Globus pallidus (tissue), 1 donor: ENCODE measurements around the gene TCF7.

Source experiments
- DNase-seq: peaks from one replicate; pipeline ENCODE4 v3.0.0-alpha.2; 2015; ENCODE audit warnings: low spot score

TCF7 gene

DNA sequence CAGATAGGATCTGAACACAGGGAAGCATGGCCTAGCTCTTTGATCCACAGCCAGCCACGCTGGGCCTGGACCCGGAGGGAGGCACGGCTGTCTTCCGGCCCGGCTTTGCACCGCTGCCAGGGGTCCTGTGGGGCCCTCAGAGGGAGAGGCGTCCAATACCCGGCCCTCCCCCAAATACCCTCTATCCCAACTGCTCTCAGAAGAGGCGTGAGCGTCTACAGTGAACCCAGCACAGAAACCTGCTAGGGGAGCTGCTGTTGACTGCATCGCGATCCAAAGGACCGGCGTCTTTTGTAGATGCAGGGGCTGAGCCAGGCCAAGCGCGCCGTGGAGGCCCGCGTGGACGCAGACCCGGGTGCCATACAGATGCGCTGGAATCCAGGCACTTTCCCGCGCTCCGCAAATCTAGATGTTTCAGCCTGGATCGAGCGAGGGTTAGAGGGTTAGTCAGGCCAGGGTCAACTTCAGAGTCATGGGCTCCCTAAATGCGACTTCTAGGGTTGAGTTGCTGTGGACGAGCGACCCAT is 1.1 kb upstream of the TCF7 start:
- DNase-seq: no peak

DNA sequence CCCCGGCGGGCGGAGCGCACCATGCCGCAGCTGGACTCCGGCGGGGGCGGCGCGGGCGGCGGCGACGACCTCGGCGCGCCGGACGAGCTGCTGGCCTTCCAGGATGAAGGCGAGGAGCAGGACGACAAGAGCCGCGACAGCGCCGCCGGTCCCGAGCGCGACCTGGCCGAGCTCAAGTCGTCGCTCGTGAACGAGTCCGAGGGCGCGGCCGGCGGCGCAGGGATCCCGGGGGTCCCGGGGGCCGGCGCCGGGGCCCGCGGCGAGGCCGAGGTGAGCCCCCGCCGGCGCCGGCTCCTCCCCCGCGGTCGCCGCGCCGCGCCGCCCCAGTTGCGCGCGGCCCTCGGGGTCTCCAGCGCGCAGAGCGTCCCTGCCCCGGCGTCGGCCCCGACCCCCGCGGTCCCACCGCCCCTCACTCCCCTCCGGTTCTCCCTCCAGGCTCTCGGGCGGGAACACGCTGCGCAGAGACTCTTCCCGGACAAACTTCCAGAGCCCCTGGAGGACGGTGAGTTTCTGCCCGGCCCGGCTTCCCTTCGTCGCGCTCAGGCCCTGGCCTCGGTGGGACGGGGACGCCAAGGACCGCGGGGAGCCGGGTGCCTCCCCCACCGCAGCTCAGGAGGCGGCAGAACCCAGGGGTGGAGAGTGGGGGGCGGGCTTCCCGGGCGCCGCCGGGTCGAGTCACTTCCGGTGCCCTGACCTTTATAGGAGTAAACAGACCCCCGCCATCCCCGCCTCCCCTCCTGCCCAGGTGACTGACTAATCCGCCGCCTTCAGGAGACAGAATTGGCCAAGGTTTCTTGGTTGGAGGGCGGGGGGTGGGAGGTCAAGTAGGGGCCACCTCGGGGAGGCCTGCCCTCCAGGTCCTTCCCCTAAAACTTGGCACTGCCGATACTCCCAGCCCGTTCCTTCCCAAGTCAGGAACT is 665 bp downstream of the TCF7 start:
- DNase-seq: no peak

DNA sequence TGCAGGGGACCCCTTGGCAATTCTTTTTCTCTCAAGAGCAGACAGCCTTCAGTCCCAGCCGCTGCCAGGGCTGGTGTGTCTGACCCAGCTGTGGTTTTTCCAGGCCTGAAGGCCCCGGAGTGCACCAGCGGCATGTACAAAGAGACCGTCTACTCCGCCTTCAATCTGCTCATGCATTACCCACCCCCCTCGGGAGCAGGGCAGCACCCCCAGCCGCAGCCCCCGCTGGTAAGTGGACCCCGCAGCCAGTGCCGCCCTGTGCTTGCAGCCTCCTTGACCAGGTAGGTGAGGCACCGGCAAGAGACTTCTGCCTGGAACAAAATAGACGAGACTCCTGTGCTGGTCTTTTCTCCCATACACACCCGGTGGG is 1.3 kb downstream of the TCF7 start:
- no peak for DNase-seq

DNA sequence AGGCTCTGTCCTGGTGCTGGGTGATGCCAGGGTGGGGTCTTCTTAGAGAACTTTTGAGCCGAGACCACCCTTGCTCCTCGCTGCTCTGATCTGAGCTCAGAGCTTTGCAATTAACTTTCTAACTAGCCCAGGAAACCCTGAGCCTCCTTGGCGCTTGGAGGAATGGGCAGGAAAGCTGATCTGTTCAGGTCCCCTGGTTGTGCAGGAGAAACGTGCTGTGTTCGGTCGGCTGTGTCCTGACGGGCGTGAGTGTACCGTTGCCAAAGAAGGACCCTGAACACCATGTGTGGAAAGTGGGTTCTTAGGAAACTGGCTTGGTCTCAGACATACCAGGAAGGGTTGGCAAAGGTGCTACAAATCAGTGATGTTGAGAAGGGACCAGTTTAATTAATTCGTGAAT is 1.8 kb downstream of the TCF7 start:
- no peak for DNase-seq

DNA sequence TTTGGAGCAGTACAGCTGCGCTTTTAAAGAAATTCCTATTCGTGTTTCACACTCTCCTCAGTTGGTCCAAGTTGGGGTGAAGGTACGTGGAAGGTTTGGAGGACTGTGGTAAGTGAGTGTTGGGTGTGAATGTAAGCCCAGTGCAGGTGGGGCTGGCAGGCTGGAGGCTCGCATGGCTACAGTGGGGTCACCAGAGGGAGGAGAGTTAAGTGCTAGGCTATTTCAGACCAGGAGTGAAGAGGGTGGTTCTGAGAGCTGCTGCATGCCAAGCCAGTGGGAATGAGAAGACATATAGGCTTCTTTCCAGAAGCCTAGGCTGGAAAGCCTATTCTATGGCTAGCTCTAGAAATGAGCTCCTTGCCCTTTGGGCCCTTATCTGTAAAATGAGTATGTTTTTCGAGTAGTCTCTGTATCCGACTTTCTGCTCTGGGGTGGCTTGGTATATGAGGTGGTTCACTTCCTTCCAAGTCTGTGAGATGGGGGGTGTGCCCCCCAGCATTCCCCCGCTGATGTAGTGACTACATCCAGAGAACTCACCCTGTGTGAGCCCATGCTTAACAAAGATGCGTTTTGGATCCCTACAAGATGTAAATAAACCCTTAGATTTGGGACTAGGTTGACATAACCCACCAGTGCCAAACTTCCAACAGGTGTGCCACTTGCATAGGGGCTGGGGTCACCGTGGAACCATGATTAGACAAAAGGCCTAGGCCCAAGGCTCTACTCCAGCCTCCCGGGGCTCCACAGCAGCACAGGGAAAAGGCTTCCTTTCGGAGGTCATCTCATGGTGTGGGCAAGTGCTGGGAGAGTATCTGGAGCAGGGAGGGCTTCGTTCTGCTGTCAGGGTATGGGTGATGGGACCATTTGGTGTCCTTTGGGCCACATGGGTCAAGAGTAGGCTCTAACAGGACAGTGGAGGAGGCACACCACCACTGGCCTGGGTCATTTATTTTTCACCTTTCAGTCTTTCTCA is 2.6 kb downstream of the TCF7 start:
- DNase-seq: no peak

DNA sequence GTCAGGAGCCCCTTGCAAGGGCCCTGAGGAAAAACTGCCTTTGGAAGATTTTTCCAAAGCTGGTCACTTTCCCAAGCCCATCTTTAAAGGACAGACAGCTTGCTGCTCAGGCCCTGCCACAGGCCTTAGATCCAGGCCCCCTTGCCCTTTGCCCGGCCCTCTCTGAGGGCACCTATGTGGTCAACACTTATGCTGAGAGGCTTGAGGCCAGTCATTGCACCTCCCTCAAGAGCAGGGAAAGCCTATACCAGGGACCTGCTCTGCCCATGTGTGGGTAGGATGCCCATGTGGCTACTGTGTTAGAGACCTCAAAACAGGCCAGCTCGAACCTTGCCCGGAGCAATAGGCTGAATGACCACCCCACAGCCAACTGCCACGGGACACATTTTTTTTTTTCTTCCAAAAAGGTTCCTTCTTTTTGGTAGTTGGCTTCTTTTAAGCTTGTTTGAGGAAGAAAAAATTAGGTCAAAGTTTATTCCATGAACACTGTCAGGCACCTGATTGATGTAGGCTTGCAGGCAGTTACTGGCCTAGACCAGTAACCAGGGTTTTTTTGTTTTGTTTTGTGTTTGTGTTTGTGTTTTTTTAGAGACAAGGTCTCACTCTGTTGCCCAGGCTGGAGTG is 3.8 kb downstream of the TCF7 start:
- DNase-seq: no peak

DNA sequence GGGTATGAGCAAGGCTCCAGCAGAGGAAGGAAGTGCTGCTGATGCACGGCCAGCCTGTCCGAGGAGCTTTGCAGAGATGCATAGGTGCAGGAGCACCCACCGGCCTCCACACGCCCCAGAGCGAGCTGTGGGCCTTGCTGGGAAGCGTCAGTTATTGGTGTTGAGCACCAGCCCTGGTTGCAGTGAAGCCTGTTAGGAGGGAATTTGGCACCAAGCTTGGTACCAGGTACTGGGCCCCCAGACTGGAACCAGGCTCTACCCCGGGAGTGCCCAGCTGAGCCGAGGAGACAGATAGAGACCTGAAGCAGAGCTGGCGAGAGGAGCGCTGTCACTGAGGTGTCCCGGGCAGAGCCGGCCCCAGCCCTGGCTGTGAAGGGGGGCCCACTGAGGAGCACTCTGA is 5.2 kb downstream of the TCF7 start:
- no peak for DNase-seq

DNA sequence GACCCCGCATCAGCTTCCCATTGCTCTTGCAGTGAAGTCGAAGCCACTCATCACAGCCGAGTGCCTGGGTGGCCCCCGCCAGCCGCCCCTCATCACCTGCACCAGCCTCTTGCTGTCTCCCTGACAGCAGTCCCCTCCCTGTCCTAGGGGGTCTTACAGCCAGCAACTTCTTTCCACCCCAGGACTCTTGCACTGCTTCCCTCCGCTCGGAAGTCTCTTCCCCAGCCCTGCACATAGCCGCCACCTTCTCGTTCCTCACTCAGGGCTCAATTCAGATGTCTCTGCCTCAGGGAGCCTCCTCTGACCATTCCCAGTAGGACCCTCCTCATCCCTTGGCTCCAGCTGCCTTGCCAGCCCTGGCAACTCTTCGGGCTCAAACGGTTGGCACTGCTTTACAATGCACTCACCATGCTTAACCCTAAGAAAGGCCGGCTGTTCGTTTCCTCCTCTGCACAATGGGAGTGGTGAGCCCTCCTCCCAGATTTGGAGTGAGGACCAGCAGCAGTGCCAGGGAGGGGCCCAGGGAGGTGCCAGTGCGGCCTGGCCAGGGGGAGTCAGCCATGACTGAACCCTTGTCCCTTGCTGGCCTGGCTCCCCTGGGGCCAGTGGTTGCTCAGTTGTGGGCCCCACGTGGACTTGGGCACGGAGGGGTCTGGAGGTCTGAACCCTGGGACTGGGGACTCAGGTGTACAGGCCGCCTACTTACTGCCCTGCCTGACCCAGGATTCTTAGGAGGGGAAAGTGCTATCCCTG is 6.1 kb downstream of the TCF7 start:
- DNase-seq: no peak

DNA sequence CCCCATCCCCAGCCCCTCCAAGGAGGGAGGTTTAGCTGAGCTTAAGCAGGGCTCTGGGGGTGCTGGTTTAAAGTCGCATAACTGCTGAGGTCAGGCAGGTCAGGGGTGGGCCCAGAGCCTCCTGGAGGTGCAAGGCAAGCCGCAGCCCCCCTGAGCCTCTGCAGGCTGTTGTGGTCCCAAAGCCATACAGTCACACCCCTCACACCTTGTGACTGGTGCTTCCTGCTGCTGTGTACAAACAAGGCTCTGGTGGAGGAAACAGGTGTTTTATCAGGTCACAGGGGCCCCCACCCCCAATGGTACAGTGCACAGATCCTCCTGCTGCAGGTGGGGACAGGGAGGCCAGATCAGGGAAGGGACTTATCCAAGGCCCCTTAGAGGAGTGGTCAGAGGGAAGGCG is 8.0 kb downstream of the TCF7 start:
- no peak for DNase-seq

DNA sequence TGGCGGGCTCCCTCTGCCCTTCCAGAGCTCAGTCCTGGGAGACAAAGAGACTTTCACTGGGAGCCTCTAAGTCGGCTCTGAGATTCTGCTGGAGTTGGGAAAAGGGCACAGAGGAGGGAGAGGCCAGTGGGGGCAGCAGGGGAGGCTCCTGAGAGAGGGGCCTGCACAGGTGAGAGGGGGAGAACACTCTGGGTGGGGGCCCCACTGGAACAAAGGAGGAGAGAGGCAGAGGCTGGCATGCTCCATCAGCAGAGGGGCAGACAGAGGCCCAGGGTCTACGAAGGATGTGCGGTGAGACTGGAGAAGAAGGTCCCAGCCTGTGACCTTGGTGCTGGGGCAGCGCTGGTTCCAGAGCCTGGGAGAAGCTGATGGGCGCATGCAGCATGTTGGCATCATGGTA is 8.9 kb downstream of the TCF7 start:
- no peak for DNase-seq

DNA sequence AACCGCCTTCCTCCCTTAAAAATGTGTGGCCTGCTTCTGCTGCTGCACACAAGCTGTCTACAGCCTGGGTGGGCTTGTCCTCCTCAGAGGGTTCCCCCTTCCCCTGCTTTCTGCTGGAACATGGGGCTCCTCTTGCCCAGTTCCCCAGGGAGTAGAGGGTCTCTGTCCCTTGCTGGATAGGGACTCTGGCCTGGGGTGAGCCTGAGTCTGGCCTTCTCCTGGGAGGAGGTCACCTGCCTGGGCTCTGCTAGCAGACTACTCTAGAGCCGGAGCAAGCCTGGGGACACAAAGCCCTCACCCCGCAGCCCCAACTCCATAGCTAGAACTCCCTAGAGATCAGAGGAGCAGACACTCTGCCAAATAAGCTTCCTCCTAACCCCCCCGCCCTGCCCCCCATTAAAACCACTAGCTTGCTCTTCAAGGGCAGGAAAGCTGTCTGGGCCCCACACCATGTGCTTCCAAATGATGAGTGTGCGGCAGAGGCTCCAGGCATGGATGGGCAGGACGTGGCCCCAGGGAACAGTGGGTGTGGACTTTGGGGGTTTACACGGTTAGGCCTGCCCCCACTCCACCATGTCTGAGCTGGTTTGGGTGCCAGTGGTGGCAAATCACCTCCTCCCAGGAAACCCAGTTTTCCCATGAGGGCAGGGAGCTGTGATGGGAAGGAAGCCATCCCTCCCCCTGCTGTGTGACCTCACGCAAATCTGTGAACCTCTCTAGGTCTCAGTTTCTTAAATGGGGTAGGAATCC is 10.0 kb downstream of the TCF7 start:
- DNase-seq: no peak

DNA sequence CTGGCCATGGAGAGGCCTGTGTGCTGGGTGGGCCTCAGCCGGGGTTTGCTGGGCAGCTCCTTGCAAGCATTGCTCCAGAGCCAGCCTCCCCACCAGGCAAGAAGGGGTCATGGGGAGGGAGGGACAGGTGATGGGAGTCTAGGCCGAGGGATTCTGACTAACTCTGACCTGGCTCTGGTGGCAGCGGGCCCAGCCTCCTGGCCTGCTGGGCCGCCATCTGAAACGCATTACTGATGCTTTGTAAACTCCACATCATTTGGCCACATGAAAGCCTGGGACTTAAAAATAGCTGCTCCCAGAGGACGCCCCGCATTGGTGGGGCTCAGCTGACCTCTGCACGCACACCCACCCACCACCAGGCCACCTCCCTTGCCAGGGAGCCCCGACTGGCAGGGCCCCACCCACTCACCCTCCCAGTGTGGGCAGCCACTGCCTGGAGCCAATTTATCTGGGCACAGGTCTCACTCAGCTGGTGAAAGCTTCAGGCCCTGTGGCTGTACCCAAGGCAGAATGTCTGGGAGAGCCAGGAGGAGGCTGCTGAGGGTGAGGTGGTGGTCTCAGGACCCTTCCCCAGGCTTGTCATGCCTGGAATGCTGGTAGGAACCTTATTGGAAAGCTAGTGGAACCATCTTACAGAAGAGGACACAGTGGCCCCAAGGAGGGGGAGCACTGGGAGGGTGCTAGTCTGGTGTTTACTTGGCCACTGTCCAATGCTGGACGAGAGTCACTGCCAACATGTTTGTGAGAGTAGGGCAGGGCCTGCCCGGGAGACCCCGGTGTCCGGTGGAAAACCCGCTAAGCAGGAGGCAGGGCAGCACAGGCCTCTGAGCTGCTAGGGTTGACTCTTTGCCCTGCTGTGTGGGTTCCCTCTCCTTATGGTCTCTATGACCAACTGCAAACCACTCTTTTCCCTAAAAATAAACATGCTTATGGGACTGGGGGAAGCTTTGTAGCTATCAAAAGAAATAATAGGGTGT is 10.8 kb downstream of the TCF7 start:
- DNase-seq: no peak

DNA sequence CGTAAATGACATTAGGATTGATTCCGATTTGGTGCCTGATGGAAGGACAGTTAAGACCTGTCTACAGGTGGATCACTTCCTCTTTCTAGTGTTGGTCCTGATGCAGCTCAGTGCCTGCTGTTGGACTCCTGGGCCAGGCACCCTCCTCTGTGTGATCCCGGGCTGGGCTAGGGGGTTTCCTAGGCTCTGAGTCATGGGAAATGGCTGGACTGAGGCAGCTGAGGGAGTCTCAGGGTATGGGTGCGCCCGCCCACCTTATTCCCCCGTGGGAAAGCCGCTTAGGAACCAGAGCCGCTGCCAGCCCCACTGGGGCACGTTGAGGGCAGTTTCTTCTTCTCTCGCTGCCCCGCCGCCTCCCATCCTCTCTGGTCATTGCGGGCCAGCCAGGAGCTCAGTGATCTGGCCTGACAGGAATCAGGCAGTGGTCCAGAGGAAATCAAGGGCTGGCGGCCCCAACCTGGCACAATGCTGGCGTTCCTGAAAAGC is 12.9 kb downstream of the TCF7 start:
- no peak for DNase-seq

DNA sequence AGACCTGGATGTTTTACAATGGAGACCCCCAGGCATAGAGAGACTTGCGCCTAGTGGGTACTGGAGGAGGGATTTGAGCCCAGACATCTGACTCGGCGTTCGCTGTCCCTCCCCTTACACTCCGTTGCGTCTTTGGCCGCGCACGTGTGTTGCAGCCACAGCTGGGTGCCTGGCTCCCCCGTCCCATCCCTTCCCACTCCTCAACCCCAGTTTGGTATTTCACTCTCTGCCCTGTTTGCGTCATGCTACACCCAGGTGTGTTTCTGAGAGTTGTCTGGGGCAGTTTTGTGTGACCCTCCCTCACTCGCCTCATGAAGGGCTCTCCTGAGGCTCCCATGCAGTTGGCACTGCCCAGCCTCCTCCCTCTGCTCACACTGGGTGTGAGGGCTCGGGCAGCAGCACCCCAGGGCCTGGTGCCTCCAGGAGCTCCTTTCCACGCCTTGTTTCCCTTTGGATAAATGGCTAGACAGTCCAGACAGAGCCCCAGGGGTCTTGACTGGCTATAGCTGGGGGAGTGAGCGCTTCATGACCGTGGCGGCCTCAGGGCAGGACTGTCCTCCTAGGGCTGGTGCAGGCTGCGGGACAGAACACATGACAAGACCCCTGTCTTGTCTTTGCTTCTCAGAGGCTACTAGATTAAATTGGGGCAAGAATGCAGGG is 13.6 kb downstream of the TCF7 start:
- no peak for DNase-seq

DNA sequence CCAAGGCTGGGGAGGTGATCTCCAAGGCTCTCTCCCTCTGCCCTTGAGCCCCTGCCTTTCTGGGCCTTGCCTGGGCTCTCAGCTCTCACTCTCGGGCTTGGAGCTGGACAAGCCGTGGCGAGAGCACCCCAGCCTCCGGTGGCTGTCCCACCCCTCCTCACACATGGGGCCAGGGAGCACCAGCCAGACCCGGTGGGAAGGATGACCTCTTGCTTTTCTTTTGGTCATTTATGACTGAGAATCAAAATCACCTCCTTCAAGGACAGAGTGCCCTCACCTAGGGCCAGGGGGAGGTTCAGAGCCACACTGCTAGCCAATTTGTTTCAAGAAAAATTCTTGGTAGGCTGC is 14.1 kb downstream of the TCF7 start:
- no peak for DNase-seq

DNA sequence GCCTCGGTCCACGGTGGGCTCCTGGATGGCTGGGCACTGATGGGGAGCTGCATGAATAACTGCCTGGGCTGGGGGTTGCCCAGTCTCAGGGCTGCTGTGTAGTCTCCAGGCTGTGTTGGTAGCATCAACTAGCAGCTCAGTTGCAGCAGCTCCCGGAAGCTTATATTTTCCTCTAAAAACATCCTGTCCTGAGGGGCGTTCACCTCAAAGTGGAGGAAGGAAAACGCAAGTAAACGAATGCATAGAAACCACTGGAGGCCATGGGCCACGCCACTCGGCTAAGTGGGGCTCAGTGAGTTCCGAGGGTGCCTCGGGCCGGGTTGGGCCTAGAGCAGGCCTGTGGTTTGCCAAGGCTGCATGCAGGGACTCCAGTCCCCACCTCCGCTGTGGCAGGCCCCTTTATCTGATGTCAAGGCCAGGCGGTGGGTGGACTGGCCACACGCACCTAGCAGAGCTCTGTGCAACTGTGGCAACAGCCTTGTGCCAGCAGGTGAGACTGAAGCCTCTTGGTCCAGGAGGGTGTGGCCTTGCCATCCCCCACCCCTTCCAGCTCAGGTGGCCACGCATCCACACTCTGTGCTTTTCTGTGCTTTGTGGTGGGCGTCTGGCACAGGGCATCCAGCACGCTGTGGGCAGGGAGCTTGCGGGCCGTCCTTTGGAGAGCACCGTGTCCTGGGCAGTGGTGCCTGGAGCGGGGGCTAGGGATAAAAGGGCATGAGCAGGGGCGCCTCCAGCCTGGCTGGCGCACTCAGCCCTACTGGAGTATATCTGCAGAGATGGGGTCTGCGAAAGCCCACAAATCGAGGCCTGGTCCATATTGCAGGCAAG is 15.1 kb downstream of the TCF7 start:
- no peak for DNase-seq

DNA sequence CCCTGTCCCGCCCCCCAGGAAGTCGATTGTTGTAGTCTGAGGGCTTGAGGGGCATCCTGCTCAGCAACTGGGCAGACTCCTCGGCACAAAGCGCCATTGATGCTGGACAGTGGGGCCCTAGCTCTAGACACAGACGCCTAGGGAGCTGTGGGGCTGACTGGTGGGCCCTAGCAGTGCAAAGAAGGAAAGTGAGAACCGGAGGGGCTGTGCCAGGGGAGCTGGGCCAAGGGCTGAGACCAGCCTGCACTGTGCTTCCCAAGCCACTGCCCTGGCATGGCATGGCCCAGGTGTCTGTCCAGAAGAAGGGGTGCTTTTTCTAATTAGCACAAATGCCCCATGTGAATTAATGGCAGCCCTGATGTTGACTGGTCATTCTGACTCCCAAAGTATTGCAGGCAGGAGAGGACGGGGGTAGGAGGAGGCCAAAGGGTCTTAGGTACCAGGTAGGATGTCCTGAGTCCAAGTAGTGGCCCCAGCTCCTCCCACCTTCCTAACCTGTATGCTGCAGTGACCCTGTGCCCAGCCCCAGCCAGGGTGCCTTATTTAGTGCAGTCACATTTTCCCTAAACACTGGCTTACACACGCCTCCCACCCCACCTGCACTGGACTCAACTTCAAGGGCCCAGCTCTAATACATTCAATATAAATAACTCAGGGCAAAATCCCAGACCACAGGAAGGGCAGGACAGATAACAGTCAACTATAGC is 15.9 kb downstream of the TCF7 start:
- DNase-seq: no peak
